Ectodermal cell (in vitro differentiated cells): ENCODE data around the gene TGFB3.
A peak's percentile ranks its signal among the peaks of the same experiment; 100 is the strongest.

Source experiments
- H3K27ac ChIP-seq: 2 replicates; pipeline ENCODE4 v1.7.0; 2013; ENCODE audit warnings: mild to moderate bottlenecking, low read depth, low read length; ENCODE audit not compliant: insufficient read depth, poor library complexity, severe bottlenecking
- H3K27me3 ChIP-seq: 2 replicates; pipeline ENCODE4 v1.7.0; 2013; ENCODE audit warnings: mild to moderate bottlenecking, low read length; ENCODE audit not compliant: insufficient read depth, control insufficient read depth, poor library complexity, severe bottlenecking
- H3K36me3 ChIP-seq: one replicate; pipeline ENCODE4 v1.7.0; 2013; ENCODE audit warnings: low read length; ENCODE audit not compliant: control insufficient read depth, insufficient read depth
- H3K4me1 ChIP-seq: one replicate; pipeline ENCODE4 v1.7.0; 2013; ENCODE audit warnings: low read length; ENCODE audit not compliant: control insufficient read depth, insufficient read depth
- H3K4me3 ChIP-seq: 2 replicates; pipeline ENCODE4 v1.7.0; 2013; ENCODE audit warnings: low read depth, low read length, control low read depth; ENCODE audit not compliant: insufficient read depth
- H3K9me3 ChIP-seq: 2 replicates; pipeline ENCODE4 v1.7.0; 2013; ENCODE audit warnings: mild to moderate bottlenecking, low read length, moderate library complexity; ENCODE audit not compliant: control insufficient read depth
- WGBS, 2 experiments: methylation state at CpG; one replicate each; pipeline ENCODE4 v1.1.7; 2013; ENCODE audit warnings: missing lambda C conversion rate in 2 of 2; 5-methylcytosine and 5-hydroxymethylcytosine counted together

The TGFB3 gene

GRCh38 chr14:75989134-75989533 is 7.3 kb upstream of the TGFB3 start:
- Histone ChIP-seq H3K9me3 (no peaks in the 10 kb centered on the region), H3K36me3 (peaks cover 9% of the 10 kb centered on the region), H3K27me3 (peaks cover 11% of the 10 kb centered on the region), H3K4me1 (peaks cover 6% of the 10 kb centered on the region), H3K4me3 (no peak overlapping the region), H3K27ac (no peak overlapping the region)
- 94 to 97% methylated on average over 6 of the region's 6 CpGs for WGBS, 2 experiments

DNA sequence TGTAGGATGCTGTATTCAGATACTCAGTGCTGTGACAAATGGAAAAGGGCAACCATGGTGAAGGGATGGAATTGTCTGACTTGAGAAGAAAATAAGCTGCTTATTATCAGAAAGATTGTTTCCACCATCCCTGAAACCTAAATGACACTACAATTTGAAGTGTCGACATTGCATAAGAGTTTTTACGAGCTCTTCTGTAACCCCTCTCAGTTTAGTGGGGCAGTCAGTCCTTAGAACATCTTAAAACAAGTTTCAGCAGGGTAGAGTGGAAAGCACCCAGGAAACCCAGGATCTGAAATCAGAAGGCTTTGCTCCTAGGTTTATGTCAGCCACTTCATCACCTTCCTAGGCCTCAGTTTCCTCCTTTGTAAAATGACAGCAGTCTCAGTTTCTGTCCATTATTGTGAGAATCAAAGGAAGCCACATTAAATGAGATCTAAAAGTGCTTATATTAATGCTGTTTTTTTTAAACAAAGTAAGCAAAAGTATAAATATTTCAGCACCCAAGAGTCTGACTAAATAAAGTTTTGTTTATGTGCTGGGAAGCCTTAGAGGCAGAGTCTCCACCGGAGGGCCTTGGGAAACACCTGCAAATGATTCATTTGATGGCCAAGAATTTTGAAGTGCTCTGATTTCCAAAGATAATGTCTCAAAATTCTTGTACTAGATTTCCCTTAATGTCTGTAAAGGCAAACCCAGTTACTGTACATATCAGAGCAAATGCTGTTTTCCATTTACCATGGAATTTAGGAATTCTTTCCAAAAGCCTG is 5.6 kb upstream of the TGFB3 start:
- Histone ChIP-seq H3K4me3 (no peak overlapping the region), H3K4me1 (peaks cover 6% of the 10 kb centered on the region), H3K9me3 (no peaks in the 10 kb centered on the region), H3K27me3 (peaks cover 27% of the 10 kb centered on the region), H3K27ac (no peak overlapping the region), H3K36me3 (peaks cover 7% of the 10 kb centered on the region)
- 91% methylated on average over 3 of the region's 3 CpGs for WGBS, 2 experiments

DNA sequence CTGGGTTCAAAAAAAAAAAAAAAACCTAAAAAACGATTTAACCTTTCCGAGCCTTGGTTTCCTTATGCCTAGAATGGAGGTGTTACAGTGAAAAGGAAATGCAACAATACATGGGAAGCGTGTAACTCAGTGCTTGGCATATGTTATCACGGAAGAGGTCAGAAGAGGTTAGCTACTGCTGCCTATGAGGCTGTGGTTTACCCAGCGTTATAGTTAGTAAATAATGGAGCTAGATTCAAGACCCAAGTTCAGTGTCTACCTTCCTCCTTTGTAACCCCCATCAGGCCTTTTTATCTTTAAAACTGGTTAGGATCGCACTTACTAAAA is 4.6 kb upstream of the TGFB3 start:
- Histone ChIP-seq H3K27ac (no peak overlapping the region), H3K27me3 (peaks cover 36% of the 10 kb centered on the region)

GRCh38 chr14:75985618-75986438 is 4.0 kb upstream of the TGFB3 start, which contains the start of gene IFT43:
IFT43 (plus strand) TSS chr14:75985763; CDS start chr14:75985787, 24 bp downstream.
- H3K9me3 ChIP-seq, result no peaks in the 10 kb centered on the region
- peaks cover 3% of the 10 kb centered on the region for H3K36me3 ChIP-seq
- peak within 1 kb of the TSS; percentile 92 for H3K4me3 ChIP-seq
- H3K4me1 ChIP-seq, result peaks cover 15% of the 10 kb centered on the region
- WGBS, 2 experiments, result 0 to 1% methylated on average over 52 of the region's 52 CpGs
- no peak within 1 kb of the TSS for H3K27ac ChIP-seq
- H3K27me3 ChIP-seq, result peaks cover 41% of the 10 kb centered on the region

More for the DNA sequence above, 4.6 kb upstream of the TGFB3 start:
- Histone ChIP-seq H3K4me1 (peaks cover 11% of the 10 kb centered on the region), H3K4me3 (peak overlapping the region; percentile 92), H3K36me3 (peaks cover 5% of the 10 kb centered on the region), H3K9me3 (no peaks in the 10 kb centered on the region)
- WGBS, 2 experiments, result 50 to 57% methylated on average over 6 of the region's 6 CpGs

DNA sequence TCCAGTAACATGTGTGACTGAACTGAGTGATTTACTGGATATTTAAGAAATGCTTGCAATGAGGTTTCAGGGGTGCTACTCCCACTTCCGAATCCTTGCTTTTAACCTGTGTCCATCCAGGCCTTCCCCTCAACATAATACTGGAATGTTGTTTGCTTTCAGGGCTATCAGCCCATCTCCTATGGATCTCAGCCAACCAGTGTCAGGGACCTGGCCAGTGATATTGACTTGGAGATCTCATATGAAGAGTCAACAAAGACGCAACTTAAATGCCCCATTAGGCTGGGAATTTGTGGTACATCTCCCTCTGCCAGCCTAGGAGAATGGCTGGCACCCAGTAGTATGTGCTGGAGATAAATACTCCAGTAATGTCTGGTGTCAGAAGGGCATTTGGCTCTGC is 2.9 kb upstream of the TGFB3 start:
- Histone ChIP-seq H3K9me3 (no peaks in the 10 kb centered on the region), H3K36me3 (no peaks in the 10 kb centered on the region), H3K4me1 (peaks cover 15% of the 10 kb centered on the region), H3K27me3 (peaks cover 50% of the 10 kb centered on the region), H3K27ac (no peak overlapping the region), H3K4me3 (no peak overlapping the region)
- 92 to 95% methylated on average over 2 of the region's 2 CpGs for WGBS, 2 experiments

DNA sequence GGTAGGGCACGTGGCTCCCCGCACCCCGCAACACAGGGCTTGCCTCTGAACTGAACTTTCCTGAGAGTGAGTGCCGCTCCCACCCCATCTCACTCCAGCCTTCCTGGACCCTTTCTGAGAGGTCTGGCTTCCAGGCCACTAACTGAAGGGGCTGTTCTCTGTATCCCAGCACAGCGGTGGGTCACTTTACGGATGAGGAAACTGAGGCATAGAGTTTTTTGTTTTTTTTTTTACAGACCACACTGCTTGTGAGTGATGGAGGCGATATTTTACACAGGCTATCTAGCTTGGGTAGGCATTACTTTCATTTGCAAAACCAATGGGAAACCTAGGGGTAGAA is 1.2 kb upstream of the TGFB3 start:
- H3K4me3 ChIP-seq, result peak overlapping the region; percentile 43
- no peak overlapping the region for H3K27ac ChIP-seq
- no peaks in the 10 kb centered on the region for H3K36me3 ChIP-seq
- peaks cover 15% of the 10 kb centered on the region for H3K4me1 ChIP-seq
- H3K9me3 ChIP-seq, result no peaks in the 10 kb centered on the region
- 30% methylated on average over 7 of the region's 7 CpGs for WGBS, 2 experiments
- H3K27me3 ChIP-seq, result peaks cover 50% of the 10 kb centered on the region

GRCh38 chr14:75982266-75983018 is 647 bp upstream of the TGFB3 start:
- Histone ChIP-seq H3K4me1 (peaks cover 15% of the 10 kb centered on the region), H3K9me3 (no peaks in the 10 kb centered on the region), H3K4me3 (peak overlapping the region; percentile 73), H3K36me3 (no peaks in the 10 kb centered on the region), H3K27me3 (peaks cover 50% of the 10 kb centered on the region), H3K27ac (no peak overlapping the region)
- WGBS, 2 experiments, result 1% methylated on average over 77 of the region's 77 CpGs

DNA sequence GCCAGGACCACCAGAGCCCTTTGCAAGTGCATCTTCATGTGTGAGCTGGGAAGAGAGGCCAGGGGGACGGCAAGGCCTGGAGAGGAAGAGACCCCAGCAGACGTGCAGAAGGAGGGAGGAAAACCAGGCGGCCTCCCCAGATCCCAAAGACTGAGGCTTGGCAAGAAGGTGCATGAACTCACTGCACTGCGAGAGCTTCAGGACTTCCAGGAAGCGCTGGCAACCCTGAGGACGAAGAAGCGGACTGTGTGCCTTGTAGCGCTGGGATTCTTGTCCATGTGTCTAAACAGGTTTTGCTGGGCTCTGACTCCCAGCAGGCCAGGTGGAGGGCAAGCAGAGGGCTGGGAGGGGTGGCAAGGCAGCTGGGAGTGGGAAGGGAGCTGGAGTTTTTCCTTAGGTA is 939 bp downstream of the TGFB3 start:
- Histone ChIP-seq H3K27me3 (peaks cover 50% of the 10 kb centered on the region), H3K4me3 (no peak overlapping the region), H3K4me1 (peaks cover 9% of the 10 kb centered on the region), H3K27ac (no peak overlapping the region), H3K36me3 (no peaks in the 10 kb centered on the region), H3K9me3 (no peaks in the 10 kb centered on the region)
- 86 to 87% methylated on average over 8 of the region's 8 CpGs for whole genome bisulfite sequencing, 2 experiments

GRCh38 chr14:75979648-75980565 is 1.9 kb downstream of the TGFB3 start:
- WGBS, 2 experiments, result 88 to 90% methylated on average over 27 of the region's 27 CpGs
- no peaks in the 10 kb centered on the region for H3K9me3 ChIP-seq
- peaks cover 9% of the 10 kb centered on the region for H3K4me1 ChIP-seq
- H3K27ac ChIP-seq, result no peak overlapping the region
- H3K4me3 ChIP-seq, result no peak overlapping the region
- H3K36me3 ChIP-seq, result no peaks in the 10 kb centered on the region
- H3K27me3 ChIP-seq, result peaks cover 46% of the 10 kb centered on the region
